Measurements from ENCODE around the gene GLI3. TPM values are rescaled to one million over a fixed set of nuclear protein-coding genes. Genes with fewer than 3 reads are reported as not detected.

Gene GLI3
- total and polyA plus RNA-seq, 10 of the 15 experiments (the other 5 are each of a cell fraction or from before 2014, with no cell fraction given) = 0.01 TPM; not detected in 8

- TF ChIP-seq EP300 (IDR thresholded peaks at IDR 0.05; ENCODE audit: borderline replicate concordance in 1 of 2, control insufficient read depth in 1 of 2, low read depth in 2 of 2, low read length in 2 of 2) (no peak), HSF1 (IDR thresholded peaks at IDR 0.05; ENCODE audit: low read depth, low read length) (no peak)
These were observed 41.3 kb upstream of the GLI3 start (continued) for GRCh38 chr7:42278344-42278743.

- ChIA-PET SMC1A (ENCODE audit: uncharacterized antibody, unreplicated experiment) (interaction anchor here (1.2 kb wide), 1 partner anchor 105 kb away, joined by 3 read pairs; no protein-coding TSS in a partner anchor), CTCF (no interaction called here), POLR2A (no interaction called here), RAD21 (ENCODE audit: unreplicated experiment) (no interaction called here)
- TF ChIP-seq DPF2 (IDR thresholded peaks at IDR 0.05) = no peak
- no peak for TF ChIP-seq STAT1 (conservative IDR thresholded peaks at IDR 0.05)
- no peak for TF ChIP-seq TCF3 (IDR thresholded peaks at IDR 0.05; ENCODE audit: borderline replicate concordance, insufficient read depth, low read depth, low read length)
- TF ChIP-seq ZNF24 (IDR thresholded peaks at IDR 0.05) = no peak
- TF ChIP-seq SIN3A (IDR thresholded peaks at IDR 0.05; ENCODE audit: low read depth, low read length) = no peak
- Histone ChIP-seq H3K36me3 (ENCODE audit: control insufficient read depth in 2 of 2, insufficient read depth in 2 of 2, low read length in 1 of 2) (no peaks in the 10 kb centered on the region), H3K4me3 (no peak overlapping the region), H4K20me1 (ENCODE audit: control insufficient read depth, insufficient read depth) (no peaks in the 10 kb centered on the region), H3K79me2 (ENCODE audit: control insufficient read depth, insufficient read depth, low read length) (no peaks in the 10 kb centered on the region), H3K9me3 (replicated peaks; ENCODE audit: control insufficient read depth, insufficient read depth, low read length) (no peaks in the 10 kb centered on the region), H2AFZ (ENCODE audit: control insufficient read depth, low read depth, low read length) (no peak overlapping the region), H3K4me2 (ENCODE audit: control insufficient read depth, insufficient read depth) (no peak overlapping the region), H3K27ac (ENCODE audit: control insufficient read depth, insufficient read depth) (no peak overlapping the region), H3K4me1 (ENCODE audit: control insufficient read depth, insufficient read depth, low read length) (no peaks in the 10 kb centered on the region), H3K27me3 (replicated peaks in 1 of 2; ENCODE audit: control insufficient read depth in 2 of 2, insufficient read depth in 2 of 2, low read length in 1 of 2) (no peaks in the 10 kb centered on the region), H3K9ac (ENCODE audit: control insufficient read depth, insufficient read depth, low read length) (no peak overlapping the region)
- in situ Hi-C loops (cut with MboI) = no loop called here
- FAIRE-seq (no peak), DNase-seq (ENCODE audit: low read depth, low spot score) (no peak), ATAC-seq (no peak)
- 8% methylated on average over 5 of the region's 5 CpGs for WGBS (ENCODE audit: insufficient coverage, insufficient replicate concordance, low lambda C conversion rate, missing lambda C conversion rate)
- no TSS peak for BruUV-seq (replicated peaks)
- intact Hi-C loops (cut with micrococcal nuclease; ENCODE audit: unreplicated experiment) = no loop called here
These were observed 37.0 kb upstream of the GLI3 start for GRCh38 chr7:42274053-42274452.

Measured in GM12878 (cell line).